SK-N-SH (cell line): ENCODE measurements around the gene CA10. TPM values are rescaled to one million over a fixed set of nuclear protein-coding genes. Genes with fewer than 3 reads are reported as not detected.

Source experiments
- CTCF ChIA-PET: fragments of 300-600, 350-600 bp; formaldehyde crosslinking; extraction: SDS; loops from one replicate; lab custom pipeline; 2021; lab: Yijun Ruan, JAX
- POLR2A ChIA-PET: fragments of 350-600 bp; sonication (Branson Sonifier 250); formaldehyde crosslinking; extraction: SDS; loops from one replicate; lab custom pipeline; 2020; ENCODE audit warnings: antibody characterized with exemption, inconsistent platforms; lab: Yijun Ruan, JAX
- DNase-seq: peaks from one replicate; pipeline ENCODE4 v3.0.0; 2012
- H2AFZ ChIP-seq: fragments of 200-600 bp; sonication (generic); 2 replicates; pipeline ENCODE4 v1.8.1; 2016; ENCODE audit warnings: antibody characterized with exemption, mild to moderate bottlenecking, low read depth
- H3F3A ChIP-seq: fragments of 200-600 bp; sonication (generic); replicated peaks from 2 replicates; pipeline ENCODE3; 2016; ENCODE audit warnings: antibody characterized with exemption, mild to moderate bottlenecking; ENCODE audit not compliant: insufficient read depth
- H3K27ac ChIP-seq, 2 experiments: fragments of 200-500 bp in 1 of 2; fragments of 200-600 bp in 1 of 2; sonication (Bioruptor generic) in 1 of 2; sonication (generic), shearing (Covaris generic) in 1 of 2; 2 replicates each; pipeline versions ENCODE4 v1.5.1 to v1.6.1; 2014 to 2016; ENCODE audit warnings: low read depth in 2 of 2, inconsistent platforms in 1 of 2, low read length in 1 of 2, mild to moderate bottlenecking in 1 of 2, mixed read lengths in 1 of 2
- H3K27me3 ChIP-seq: fragments of 200-600 bp; sonication (generic), shearing (Covaris generic); 2 replicates; pipeline ENCODE4 v1.6.1; 2016; ENCODE audit warnings: mixed run types; ENCODE audit not compliant: insufficient read depth
- H3K36me3 ChIP-seq, 2 experiments: fragments of 200-500 bp in 1 of 2; fragments of 200-600 bp in 1 of 2; sonication (Bioruptor generic) in 1 of 2; sonication (generic) in 1 of 2; replicated peaks in 1 of 2; 2 replicates each; pipeline versions ENCODE3 to v1.5.1; 2014 to 2016; ENCODE audit warnings: low read length in 1 of 2, mild to moderate bottlenecking in 1 of 2; ENCODE audit not compliant: insufficient read depth in 2 of 2, control insufficient read depth in 1 of 2
- H3K4me1 ChIP-seq, 2 experiments: fragments of 200-500 bp in 1 of 2; fragments of 200-600 bp in 1 of 2; sonication (Bioruptor generic) in 1 of 2; sonication (generic), shearing (Covaris generic) in 1 of 2; 2 replicates each; pipeline versions ENCODE4 v1.5.1 to v1.6.1; 2014 to 2016; ENCODE audit warnings: low read depth in 1 of 2, low read length in 1 of 2, mixed run types in 1 of 2; ENCODE audit not compliant: insufficient read depth in 2 of 2, control insufficient read depth in 1 of 2
- H3K4me2 ChIP-seq: fragments of 200-600 bp; sonication (generic), shearing (Covaris generic); 2 replicates; pipeline ENCODE4 v1.6.1; 2017; ENCODE audit warnings: mixed run types
- H3K4me3 ChIP-seq, 2 experiments: fragments of 200-500 bp in 1 of 2; fragments of 200-600 bp in 1 of 2; sonication (Bioruptor generic) in 1 of 2; sonication (generic), shearing (Covaris generic) in 1 of 2; 2 replicates each; pipeline versions ENCODE4 v1.5.1 to v1.8.1; 2014 to 2016; ENCODE audit warnings: low read depth in 2 of 2, inconsistent platforms in 1 of 2, low read length in 1 of 2, mild to moderate bottlenecking in 1 of 2, mixed read lengths in 1 of 2, moderate library complexity in 1 of 2
- H3K79me2 ChIP-seq: fragments of 200-600 bp; sonication (generic); 2 replicates; pipeline ENCODE4 v1.8.1; 2017; ENCODE audit warnings: mild to moderate bottlenecking; ENCODE audit not compliant: insufficient read depth
- H3K9ac ChIP-seq: fragments of 200-600 bp; sonication (generic); 2 replicates; pipeline ENCODE4 v1.6.1; 2017; ENCODE audit warnings: mixed run types
- H3K9me2 ChIP-seq: fragments of 200-600 bp; sonication (generic); 2 replicates; pipeline ENCODE4 v1.6.1; 2017; ENCODE audit warnings: mixed run types
- H3K9me3 ChIP-seq: fragments of 200-600 bp; sonication (generic); 2 replicates; pipeline ENCODE4 v1.6.1; 2017; ENCODE audit warnings: mixed run types, mild to moderate bottlenecking, moderate library complexity
- H4K20me1 ChIP-seq: fragments of 200-600 bp; sonication (generic); 2 replicates; pipeline ENCODE4 v1.6.1; 2017; ENCODE audit warnings: mild to moderate bottlenecking, mixed run types; ENCODE audit not compliant: insufficient read depth
- CHD2 ChIP-seq: fragments of 150-350 bp; IDR thresholded peaks from 2 replicates; pipeline ENCODE4 v1.6.1; 2018; ENCODE audit warnings: low read length; ENCODE audit not compliant: partially characterized antibody
- ELF1 ChIP-seq: IDR thresholded peaks from 2 replicates; pipeline ENCODE4 v1.4.0; 2012
- EP300 ChIP-seq, 2 experiments: IDR thresholded peaks; 2 replicates each; pipeline versions ENCODE4 v1.4.0 to v1.6.1; 2012; ENCODE audit warnings: borderline replicate concordance in 1 of 2, low read depth in 1 of 2, low read length in 1 of 2
- EZH2phosphoT487 ChIP-seq: fragments of 200-600 bp; sonication (generic); IDR thresholded peaks from 2 replicates; pipeline ENCODE4 v1.6.1; 2017; ENCODE audit warnings: low read depth, mixed run types, mild to moderate bottlenecking, antibody characterized with exemption, moderate library complexity, borderline replicate concordance
- FOSL2 ChIP-seq: IDR thresholded peaks from 2 replicates; pipeline ENCODE4 v1.4.0; 2012; ENCODE audit warnings: low read depth, mild to moderate bottlenecking, moderate library complexity, borderline replicate concordance
- FOXM1 ChIP-seq: IDR thresholded peaks from 2 replicates; pipeline ENCODE4 v1.4.0; 2012; ENCODE audit warnings: low read depth, mild to moderate bottlenecking
- GABPA ChIP-seq: IDR thresholded peaks from 2 replicates; pipeline ENCODE4 v1.4.0; 2012; ENCODE audit warnings: low read depth, mild to moderate bottlenecking
- GATA2 ChIP-seq: sonication (generic); formaldehyde crosslinking; IDR thresholded peaks from 2 replicates; pipeline ENCODE4 v1.5.0; 2020; ENCODE audit warnings: mild to moderate bottlenecking, missing genetic modification reagents
- MEF2A ChIP-seq: IDR thresholded peaks from 2 replicates; pipeline ENCODE4 v1.4.0; 2012; ENCODE audit warnings: low read depth, borderline replicate concordance
- MXI1 ChIP-seq: IDR thresholded peaks from 2 replicates; pipeline ENCODE4 v1.6.1; 2012; ENCODE audit warnings: mild to moderate bottlenecking, low read depth, low read length, improper control_type of control experiment
- NFIC ChIP-seq: IDR thresholded peaks from 2 replicates; pipeline ENCODE4 v1.4.0; 2012; ENCODE audit warnings: borderline replicate concordance
- RFX5 ChIP-seq: IDR thresholded peaks from 2 replicates; pipeline ENCODE4 v1.6.1; 2012; ENCODE audit warnings: mild to moderate bottlenecking, improper control_type of control experiment, low read length
- RXRA ChIP-seq: IDR thresholded peaks from 2 replicates; pipeline ENCODE4 v1.4.0; 2012; ENCODE audit warnings: low read depth, mild to moderate bottlenecking, borderline replicate concordance
- SIN3A ChIP-seq: IDR thresholded peaks from 2 replicates; pipeline ENCODE4 v1.6.1; 2012; ENCODE audit warnings: low read depth, mild to moderate bottlenecking, low read length, moderate library complexity, borderline replicate concordance
- TAF1 ChIP-seq: IDR thresholded peaks from 2 replicates; pipeline ENCODE4 v1.6.1; 2012; ENCODE audit warnings: low read depth, mild to moderate bottlenecking, low read length, moderate library complexity, borderline replicate concordance
- TCF12 ChIP-seq: IDR thresholded peaks from 2 replicates; pipeline ENCODE4 v1.4.0; 2012
- USF1 ChIP-seq: IDR thresholded peaks from 2 replicates; pipeline ENCODE4 v1.4.0; 2012; ENCODE audit warnings: low read depth, borderline replicate concordance
- YY1 ChIP-seq: IDR thresholded peaks from 2 replicates; pipeline ENCODE4 v1.4.0; 2012; ENCODE audit warnings: low read depth, mild to moderate bottlenecking
- WGBS: methylation state at CpG from one replicate; pipeline ENCODE4 v1.1.6; 2017; ENCODE audit warnings: low lambda C conversion rate; 5-methylcytosine and 5-hydroxymethylcytosine counted together
- polyA plus RNA-seq, 3 experiments: library from polyadenylated mRNA; depleted of rRNA; stranded (reverse); fragments of >200 nt; gene quantifications; 2 replicates each; pipeline ENCODE4 v1.2.3, GENCODE V29; 2012

Gene CA10
- polyA plus RNA-seq, 1 of the 3 experiments (the other 2 are of a cell fraction), result not detected

- H4K20me1 ChIP-seq, result no peaks in the 10 kb centered on the region
- H3K27me3 ChIP-seq, result no peaks in the 10 kb centered on the region
- H3K4me2 ChIP-seq, result no peak overlapping the region
- H3K9ac ChIP-seq, result no peak overlapping the region
- no peaks in the 10 kb centered on the region for H3K9me2 ChIP-seq
- CTCF ChIA-PET, result interaction anchor here (0.8 to 1.9 kb wide), 7 partner anchors 11 to 352 kb away, joined by 3 to 12 read pairs (median 4); no protein-coding TSS in a partner anchor
- DNase-seq, result no peak
- WGBS, result 23% methylated on average over 3 of the region's 3 CpGs
- no peaks in the 10 kb centered on the region for H3K36me3 ChIP-seq
- no peak overlapping the region for H3K4me3 ChIP-seq
- no peak overlapping the region for H3K27ac ChIP-seq
- H2AFZ ChIP-seq, result no peak overlapping the region
- no peaks in the 10 kb centered on the region for H3K79me2 ChIP-seq
- H3K9me3 ChIP-seq, result no peaks in the 10 kb centered on the region
- no peaks in the 10 kb centered on the region for H3F3A ChIP-seq
- TF ChIP-seq GABPA, result no peak
- POLR2A ChIA-PET, result no interaction called here
- H3K4me1 ChIP-seq, result peaks cover 0 to 8% of the 10 kb centered on the region in 2 experiments; a peak in 2 of 4 replicates
Observed at GRCh38 chr17:51650772-51651171, 507.7 kb downstream of the CA10 start.

- Histone ChIP-seq H3K4me3 (no peak overlapping the region), H2AFZ (no peak overlapping the region), H3K9me2 (no peaks in the 10 kb centered on the region)
- DNase-seq, result no peak
- ChIA-PET POLR2A (no interaction called here), CTCF (interaction anchor here (0.8 to 1.9 kb wide), 6 partner anchors 10 to 352 kb away, joined by 3 to 12 read pairs (median 4); no protein-coding TSS in a partner anchor)
- TF ChIP-seq FOXM1, result no peak
- TF ChIP-seq, all 33 proteins: peak for 0
- WGBS, result 31% methylated on average over 2 of the region's 2 CpGs
- Histone ChIP-seq H3K4me1 (peaks cover 0 to 8% of the 10 kb centered on the region in 2 experiments; a peak in 2 of 4 replicates), H3K27me3 (no peaks in the 10 kb centered on the region), H3K36me3 (no peaks in the 10 kb centered on the region), H3K4me2 (no peak overlapping the region), H3F3A (no peaks in the 10 kb centered on the region), H3K9me3 (no peaks in the 10 kb centered on the region), H4K20me1 (no peaks in the 10 kb centered on the region), H3K79me2 (no peaks in the 10 kb centered on the region), H3K27ac (no peak overlapping the region), H3K9ac (no peak overlapping the region)
Observed at GRCh38 chr17:51650202-51650601, 508.3 kb downstream of the CA10 start.

- H3F3A ChIP-seq, result no peaks in the 10 kb centered on the region
- no peaks in the 10 kb centered on the region for H3K27me3 ChIP-seq
- peaks cover 0 to 2% of the 10 kb centered on the region in 2 experiments; a peak in 1 of 4 replicates for H3K4me1 ChIP-seq
- CTCF ChIA-PET, result interaction anchor here (1.1 kb wide), 1 partner anchor 350 kb away, joined by 3 read pairs; no protein-coding TSS in a partner anchor
- POLR2A ChIA-PET, result no interaction called here
- TF ChIP-seq EZH2phosphoT487 (no peak), ELF1 (no peak), RXRA (no peak), RFX5 (no peak), YY1 (no peak), SIN3A (no peak), CHD2 (no peak), EP300 (IDR thresholded peaks at IDR 0.05; ENCODE audit: borderline replicate concordance in 1 of 2, low read depth in 1 of 2, low read length in 1 of 2) (no peak), TCF12 (no peak), MEF2A (no peak), USF1 (no peak), GATA2 (CRISPR knock-in tag) (no peak), MXI1 (no peak), FOSL2 (no peak), TAF1 (no peak), NFIC (no peak), GABPA (no peak)
- H4K20me1 ChIP-seq, result no peaks in the 10 kb centered on the region
- WGBS, result 8% methylated on average over 5 of the region's 5 CpGs
- no peaks in the 10 kb centered on the region for H3K9me2 ChIP-seq
- H3K9me3 ChIP-seq, result no peaks in the 10 kb centered on the region
- no peak overlapping the region for H2AFZ ChIP-seq
- H3K79me2 ChIP-seq, result no peaks in the 10 kb centered on the region
- no peaks in the 10 kb centered on the region for H3K36me3 ChIP-seq
- H3K4me3 ChIP-seq, result no peak overlapping the region
- DNase-seq, result no peak
- H3K4me2 ChIP-seq, result no peak overlapping the region
- H3K9ac ChIP-seq, result no peak overlapping the region
- no peak overlapping the region for H3K27ac ChIP-seq
Observed at GRCh38 chr17:51647826-51648225, 510.7 kb downstream of the CA10 start.
